Measurements from ENCODE around the gene PLCG2. TPM values are rescaled to one million over a fixed set of nuclear protein-coding genes. Genes with fewer than 3 reads are reported as not detected.

Gene PLCG2
- total and polyA plus RNA-seq, 2 of the 8 experiments (the other 6 are each of a cell fraction or from before 2014, with no cell fraction given), result 6.1 to 6.9 TPM

- TF ChIP-seq HDAC2 (IDR thresholded peaks at IDR 0.05; ENCODE audit: borderline replicate concordance in 1 of 2, low read depth in 2 of 2, low read length in 2 of 2) (no peak), CBX5 (IDR thresholded peaks at IDR 0.05; ENCODE audit: low read depth, low read length) (no peak), TAF1 (IDR thresholded peaks at IDR 0.05; ENCODE audit: low read depth, low read length) (no peak), CHD1 (IDR thresholded peaks at IDR 0.05; ENCODE audit: low read depth, low read length) (no peak), SIN3A (conservative IDR thresholded peaks at IDR 0.05 in 1 of 2, IDR thresholded peaks at IDR 0.05 in 1 of 2; ENCODE audit: low read depth in 1 of 2, low read length in 2 of 2) (no peak)
Measured at GRCh38 chr16:81899601-81900000, 120.5 kb downstream of the PLCG2 start (continued).
